NB4 (cell line): ENCODE results near the gene PTPRK.

Experiments used
- DNase-seq: peaks from one replicate; pipeline ENCODE4 v3.0.0; 2010; ENCODE audit warnings: low read depth
- H3K4me3 ChIP-seq: one replicate; pipeline ENCODE4 v1.5.1; 2011; ENCODE audit warnings: mild to moderate bottlenecking, low read depth, low read length, moderate library complexity
- MYC ChIP-seq: IDR thresholded peaks from 2 replicates; pipeline ENCODE4 v1.6.1; 2011; ENCODE audit warnings: low read depth, low read length
- POLR2A ChIP-seq: IDR thresholded peaks from 2 replicates; pipeline ENCODE4 v1.6.1; 2011; ENCODE audit warnings: mild to moderate bottlenecking; ENCODE audit not compliant: insufficient read length; ENCODE audit errors: extremely low read depth
- TF ChIP-seq, protein P1 (sequence below): IDR thresholded peaks from 2 replicates; pipeline ENCODE4 v1.6.1; 2011; ENCODE audit warnings: low read depth, low read length
- TF ChIP-seq, protein P2 (sequence below): IDR thresholded peaks from one replicate; pipeline ENCODE4 v1.5.1; 2012; ENCODE audit warnings: low read depth, low read length

Gene PTPRK

DNA sequence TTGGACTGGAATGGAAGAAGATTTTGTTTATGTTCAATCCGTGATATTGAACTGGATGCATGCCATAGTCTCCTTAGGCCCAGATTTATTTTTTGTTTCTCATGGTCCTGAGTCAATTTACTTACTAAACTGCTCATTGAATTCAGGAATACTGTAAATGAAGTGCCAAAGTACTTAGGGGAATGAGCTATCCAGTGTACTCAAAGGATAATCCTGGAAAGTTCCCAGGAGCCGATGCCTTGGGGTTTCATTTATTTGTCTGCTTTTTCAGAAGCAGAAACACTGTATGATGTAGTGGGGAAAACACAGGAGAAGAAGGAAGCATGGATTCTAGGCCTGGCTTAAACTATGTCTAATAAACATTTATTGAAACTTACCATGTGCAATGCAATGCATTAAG is 563.4 kb downstream of the PTPRK start:
- no peak overlapping the region for H3K4me3 ChIP-seq
- DNase-seq: no peak
- TF ChIP-seq MYC: no peak

DNA sequence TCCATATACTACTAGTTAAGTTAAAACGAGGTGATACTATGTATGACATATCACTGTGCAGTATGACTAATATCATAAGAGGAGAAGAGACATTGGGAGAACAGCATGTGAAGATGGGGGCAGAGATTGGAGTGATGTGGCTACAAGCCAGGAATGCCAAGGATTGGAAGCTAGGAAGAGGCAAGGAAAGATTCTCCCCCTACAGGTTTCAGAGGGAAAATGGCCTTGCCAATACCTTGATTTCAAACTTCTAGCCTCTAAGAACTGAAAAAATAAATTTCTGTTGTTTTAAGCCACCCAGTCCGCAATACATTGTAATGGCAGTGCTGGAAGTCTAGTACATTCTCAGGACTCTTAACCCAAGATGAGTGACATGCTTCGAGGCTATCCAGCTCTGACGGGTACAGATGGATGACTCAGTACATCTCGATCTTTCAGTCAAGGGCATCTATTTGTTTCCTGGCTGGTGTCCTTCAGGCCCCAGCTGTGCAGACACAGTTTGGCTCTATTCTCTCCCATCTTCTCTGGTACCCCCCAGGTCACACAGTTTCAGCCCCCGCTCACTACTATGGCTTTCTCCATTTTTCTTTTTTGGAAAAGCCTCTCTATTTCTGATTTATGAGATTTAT is 564.0 kb downstream of the PTPRK start:
- no peak for DNase-seq
- no peak for TF ChIP-seq MYC
- TF ChIP-seq, protein P1, sequence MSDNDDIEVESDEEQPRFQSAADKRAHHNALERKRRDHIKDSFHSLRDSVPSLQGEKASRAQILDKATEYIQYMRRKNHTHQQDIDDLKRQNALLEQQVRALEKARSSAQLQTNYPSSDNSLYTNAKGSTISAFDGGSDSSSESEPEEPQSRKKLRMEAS: no peak
- TF ChIP-seq, protein P2, sequence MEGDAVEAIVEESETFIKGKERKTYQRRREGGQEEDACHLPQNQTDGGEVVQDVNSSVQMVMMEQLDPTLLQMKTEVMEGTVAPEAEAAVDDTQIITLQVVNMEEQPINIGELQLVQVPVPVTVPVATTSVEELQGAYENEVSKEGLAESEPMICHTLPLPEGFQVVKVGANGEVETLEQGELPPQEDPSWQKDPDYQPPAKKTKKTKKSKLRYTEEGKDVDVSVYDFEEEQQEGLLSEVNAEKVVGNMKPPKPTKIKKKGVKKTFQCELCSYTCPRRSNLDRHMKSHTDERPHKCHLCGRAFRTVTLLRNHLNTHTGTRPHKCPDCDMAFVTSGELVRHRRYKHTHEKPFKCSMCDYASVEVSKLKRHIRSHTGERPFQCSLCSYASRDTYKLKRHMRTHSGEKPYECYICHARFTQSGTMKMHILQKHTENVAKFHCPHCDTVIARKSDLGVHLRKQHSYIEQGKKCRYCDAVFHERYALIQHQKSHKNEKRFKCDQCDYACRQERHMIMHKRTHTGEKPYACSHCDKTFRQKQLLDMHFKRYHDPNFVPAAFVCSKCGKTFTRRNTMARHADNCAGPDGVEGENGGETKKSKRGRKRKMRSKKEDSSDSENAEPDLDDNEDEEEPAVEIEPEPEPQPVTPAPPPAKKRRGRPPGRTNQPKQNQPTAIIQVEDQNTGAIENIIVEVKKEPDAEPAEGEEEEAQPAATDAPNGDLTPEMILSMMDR: no peak
- no peak for TF ChIP-seq POLR2A
- H3K4me3 ChIP-seq: no peak overlapping the region

DNA sequence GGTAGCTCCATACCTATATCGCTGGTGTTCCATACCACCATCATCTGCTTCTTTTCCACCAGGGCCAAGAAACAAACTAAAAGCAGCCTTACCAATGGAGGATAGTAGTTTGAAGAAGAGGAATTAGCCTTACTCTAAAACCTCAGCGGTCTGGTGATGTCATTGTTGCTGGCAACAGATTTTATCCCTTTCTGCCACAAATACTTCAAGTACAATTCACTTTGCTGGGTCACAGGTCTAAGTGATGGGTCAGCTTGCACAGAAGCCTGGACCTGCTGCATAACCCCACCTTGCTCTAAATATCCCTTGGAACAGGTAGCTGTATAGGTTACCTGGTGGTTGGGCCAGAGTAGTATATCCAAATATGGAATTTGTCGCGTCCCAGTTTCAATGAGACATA is 566.3 kb downstream of the PTPRK start:
- no peak overlapping the region for H3K4me3 ChIP-seq
- TF ChIP-seq MYC: no peak
- TF ChIP-seq, protein P1: no peak
- TF ChIP-seq POLR2A: no peak
- DNase-seq: no peak

DNA sequence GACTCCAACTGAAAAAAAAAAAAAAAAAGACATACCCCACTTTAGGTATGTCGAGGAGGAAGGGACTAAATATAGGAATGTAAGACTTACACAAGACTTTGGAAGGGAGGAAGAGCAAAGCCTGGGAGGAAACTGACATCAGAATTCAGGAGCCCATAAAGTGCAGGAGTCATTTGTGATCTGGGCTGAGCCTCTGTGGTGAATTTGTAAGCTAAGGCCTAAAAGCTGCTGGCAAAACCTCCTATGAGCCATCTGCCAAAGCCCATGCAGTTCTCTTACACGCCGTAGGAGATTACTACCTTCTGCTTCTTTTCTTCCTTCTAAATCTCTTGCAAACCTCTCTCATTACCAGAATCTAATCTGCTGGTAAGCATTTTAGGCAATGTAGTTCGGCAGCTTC is 567.6 kb downstream of the PTPRK start:
- no peak overlapping the region for H3K4me3 ChIP-seq
- no peak for DNase-seq
- TF ChIP-seq POLR2A (no peak), MYC (no peak)
- TF ChIP-seq, protein P2: no peak
- TF ChIP-seq, protein P1: no peak

DNA sequence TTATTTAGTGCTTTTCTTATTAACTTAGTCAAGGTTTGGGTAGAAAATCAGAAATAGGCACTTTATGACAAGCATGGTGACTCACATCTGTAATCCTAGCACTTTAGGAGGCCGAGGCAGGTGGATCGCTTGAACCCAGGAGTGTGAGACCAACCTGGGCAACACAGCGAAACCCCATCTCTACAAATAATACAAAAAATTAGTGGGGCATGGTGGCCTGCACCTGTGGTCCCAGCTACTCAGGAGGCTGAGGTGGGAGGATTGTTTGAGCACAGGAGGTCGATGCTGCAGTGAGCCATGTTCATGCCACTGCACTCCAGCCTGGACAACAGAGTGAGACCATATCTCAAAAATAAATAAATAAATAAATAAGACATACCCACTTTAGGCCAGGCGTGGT is 568.2 kb downstream of the PTPRK start:
- DNase-seq: no peak
- TF ChIP-seq MYC: no peak
- TF ChIP-seq, protein P2: no peak
- TF ChIP-seq, protein P1: no peak
- no peak for TF ChIP-seq POLR2A
- H3K4me3 ChIP-seq: no peak overlapping the region

DNA sequence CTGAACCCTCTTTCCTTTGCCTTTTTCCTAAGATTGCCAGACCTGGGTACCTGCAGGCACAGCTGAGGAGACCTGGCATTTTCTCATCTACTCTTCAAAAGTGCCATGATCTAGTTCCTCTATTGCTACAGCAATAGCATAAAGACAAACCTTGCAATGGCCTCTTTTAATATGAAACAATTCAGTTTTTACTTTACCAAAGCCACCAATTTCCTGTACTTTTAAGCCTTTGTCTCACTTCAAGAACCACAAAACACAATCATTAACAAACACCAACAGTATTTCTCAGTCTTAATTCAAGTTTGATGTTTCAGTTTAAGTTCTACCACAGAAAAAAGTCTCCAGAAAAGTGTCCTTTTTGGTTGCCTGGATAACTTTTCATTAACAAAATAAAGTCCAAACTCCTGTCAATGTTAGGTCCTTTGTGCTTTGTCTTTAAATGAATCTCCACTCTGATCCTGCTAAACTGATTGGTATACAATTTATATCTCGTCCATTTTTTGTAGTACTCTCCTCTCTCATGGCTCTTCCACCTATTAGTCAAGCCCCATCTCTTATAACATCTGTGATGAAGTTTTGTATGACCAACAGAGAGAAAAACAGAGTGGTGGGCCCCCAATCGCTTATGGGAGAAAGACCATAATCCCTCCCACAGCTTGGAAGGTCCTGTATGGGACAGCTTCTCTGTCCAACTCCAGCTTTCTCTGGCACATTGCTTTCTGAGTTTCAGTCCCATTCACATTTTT is 569.1 kb downstream of the PTPRK start:
- DNase-seq: no peak
- no peak overlapping the region for H3K4me3 ChIP-seq
- TF ChIP-seq POLR2A: no peak
- TF ChIP-seq, protein P1: no peak
- TF ChIP-seq MYC: no peak
- TF ChIP-seq, protein P2: no peak
